ENCODE data around the gene EIF4EBP2. TPM values are rescaled to one million over a fixed set of nuclear protein-coding genes. Genes with fewer than 3 reads are reported as not detected.

EIF4EBP2 gene, protein sequence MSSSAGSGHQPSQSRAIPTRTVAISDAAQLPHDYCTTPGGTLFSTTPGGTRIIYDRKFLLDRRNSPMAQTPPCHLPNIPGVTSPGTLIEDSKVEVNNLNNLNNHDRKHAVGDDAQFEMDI
- total RNA-seq (2014; rRNA removed; shearing (Covaris generic)) (32.0 and 34.8 TPM in 2 replicates), polyA plus RNA-seq (2016; fragmentation: Nextera tagmentation; extraction: Ambion mirVana) (18.2 and 18.4 TPM in 2 replicates)

DNA sequence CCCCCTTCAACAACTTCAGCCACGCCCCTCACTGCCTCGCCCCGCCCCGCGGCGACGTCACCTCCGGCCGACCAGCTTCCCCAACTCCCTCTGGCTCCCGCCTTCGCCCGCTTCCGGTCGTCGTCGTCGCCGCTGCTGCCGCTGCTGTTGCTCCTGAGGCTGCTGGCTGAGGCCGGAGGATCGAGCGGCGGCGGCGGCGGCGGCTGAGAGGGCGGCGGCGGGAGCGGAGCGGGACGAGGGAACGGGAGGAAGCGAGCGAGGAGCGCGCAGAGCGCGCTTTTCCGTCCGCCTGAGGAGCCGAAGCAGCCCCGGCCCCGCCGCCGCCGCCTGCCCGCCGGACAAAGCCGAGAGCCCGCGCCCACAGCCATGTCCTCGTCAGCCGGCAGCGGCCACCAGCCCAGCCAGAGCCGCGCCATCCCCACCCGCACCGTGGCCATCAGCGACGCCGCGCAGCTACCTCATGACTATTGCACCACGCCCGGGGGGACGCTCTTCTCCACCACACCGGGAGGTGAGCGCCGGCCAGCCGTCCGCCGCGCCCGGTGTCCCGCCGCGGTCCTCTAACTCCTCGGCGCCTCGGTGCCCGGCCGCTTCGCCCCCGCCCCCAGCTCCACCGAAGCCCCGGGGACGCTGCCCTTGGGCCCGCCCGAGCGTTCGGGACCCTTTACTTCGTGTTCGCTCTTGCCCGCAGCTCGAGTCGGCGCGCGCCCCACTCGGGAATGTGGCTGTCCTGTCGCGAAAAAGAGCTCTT, at the start of gene EIF4EBP2:
Gene EIF4EBP2, plus strand, starts transcription at position 110 of the 751 bp plus-strand sequence. Its CDS starts 257 bp downstream, at position 367.
- peaks cover 48% of the 10 kb centered on the region for H3K79me2 ChIP-seq (ENCODE audit: insufficient read depth)
- H4K20me1 ChIP-seq (ENCODE audit: insufficient read depth) = peaks cover 12% of the 10 kb centered on the region
- H3K27me3 ChIP-seq (replicated peaks; ENCODE audit: insufficient read depth) = no peaks in the 10 kb centered on the region
- in situ Hi-C loops (cut with MboI) = no loop called here
- H3K36me3 ChIP-seq (ENCODE audit: low read depth) = no peaks in the 10 kb centered on the region
- no peaks in the 10 kb centered on the region for H3K9me2 ChIP-seq (ENCODE audit: insufficient read depth)
- H2AFZ ChIP-seq = peak within 1 kb of the TSS; percentile 93
- H3F3A ChIP-seq (ENCODE audit: insufficient read depth) = peaks cover 21% of the 10 kb centered on the region
- DNase-seq = peak; percentile 97
- H3K9ac ChIP-seq = peak within 1 kb of the TSS; percentile 98
- H3K4me2 ChIP-seq (ENCODE audit: unreplicated experiment) = peak within 1 kb of the TSS; percentile 95
- peaks cover 26% of the 10 kb centered on the region for H3K4me1 ChIP-seq (ENCODE audit: insufficient read depth)
- H3K9me3 ChIP-seq (ENCODE audit: low read depth) = no peaks in the 10 kb centered on the region
- TF ChIP-seq EZH2phosphoT487 (IDR thresholded peaks at IDR 0.05; ENCODE audit: insufficient read depth, low read depth) (no peak), EZH2 (IDR thresholded peaks at IDR 0.05; ENCODE audit: insufficient read depth, poor library complexity, severe bottlenecking) (no peak)
- peak within 1 kb of the TSS; percentile 94 for H3K27ac ChIP-seq
- peak within 1 kb of the TSS; percentile 100 for H3K4me3 ChIP-seq
- 1 to 2% methylated on average over 69 to 100 of the region's 103 CpGs for WGBS, 2 experiments (ENCODE audit: low coverage in 1 of 2, low lambda C conversion rate in 2 of 2, missing lambda C conversion rate in 2 of 2)

- no peak for TF ChIP-seq EZH2 (IDR thresholded peaks at IDR 0.05; ENCODE audit: insufficient read depth, poor library complexity, severe bottlenecking)
- no peak for TF ChIP-seq EZH2phosphoT487 (IDR thresholded peaks at IDR 0.05; ENCODE audit: insufficient read depth, low read depth)
- H3K4me1 ChIP-seq (ENCODE audit: insufficient read depth) = 0 out of 2 replicates have a peak, but pooled peaks cover 4% of the 10 kb centered on the region
- in situ Hi-C loops (cut with MboI) = no loop called here
- H2AFZ ChIP-seq = no peak overlapping the region
- no peaks in the 10 kb centered on the region for H3K9me3 ChIP-seq (ENCODE audit: low read depth)
- H3K9me2 ChIP-seq (ENCODE audit: insufficient read depth) = no peaks in the 10 kb centered on the region
- H3K4me2 ChIP-seq (ENCODE audit: unreplicated experiment) = no peak overlapping the region
- no peak overlapping the region for H3K27ac ChIP-seq
- no peaks in the 10 kb centered on the region for H4K20me1 ChIP-seq (ENCODE audit: insufficient read depth)
- no peak overlapping the region for H3K9ac ChIP-seq
- H3K36me3 ChIP-seq (ENCODE audit: low read depth) = no peaks in the 10 kb centered on the region
- H3F3A ChIP-seq (ENCODE audit: insufficient read depth) = peaks cover 5% of the 10 kb centered on the region; the same call in 1 of the 2 replicates
- H3K79me2 ChIP-seq (ENCODE audit: insufficient read depth) = no peaks in the 10 kb centered on the region
- no peaks in the 10 kb centered on the region for H3K27me3 ChIP-seq (replicated peaks; ENCODE audit: insufficient read depth)
- no peak overlapping the region for H3K4me3 ChIP-seq
- WGBS, 2 experiments (ENCODE audit: low coverage in 1 of 2, low lambda C conversion rate in 2 of 2, missing lambda C conversion rate in 2 of 2) = 90 to 98% methylated on average over 5 of the region's 5 CpGs
- no peak for DNase-seq
These were observed 49.4 kb upstream of the EIF4EBP2 start for GRCh38 chr10:70354556-70354955.

DNA sequence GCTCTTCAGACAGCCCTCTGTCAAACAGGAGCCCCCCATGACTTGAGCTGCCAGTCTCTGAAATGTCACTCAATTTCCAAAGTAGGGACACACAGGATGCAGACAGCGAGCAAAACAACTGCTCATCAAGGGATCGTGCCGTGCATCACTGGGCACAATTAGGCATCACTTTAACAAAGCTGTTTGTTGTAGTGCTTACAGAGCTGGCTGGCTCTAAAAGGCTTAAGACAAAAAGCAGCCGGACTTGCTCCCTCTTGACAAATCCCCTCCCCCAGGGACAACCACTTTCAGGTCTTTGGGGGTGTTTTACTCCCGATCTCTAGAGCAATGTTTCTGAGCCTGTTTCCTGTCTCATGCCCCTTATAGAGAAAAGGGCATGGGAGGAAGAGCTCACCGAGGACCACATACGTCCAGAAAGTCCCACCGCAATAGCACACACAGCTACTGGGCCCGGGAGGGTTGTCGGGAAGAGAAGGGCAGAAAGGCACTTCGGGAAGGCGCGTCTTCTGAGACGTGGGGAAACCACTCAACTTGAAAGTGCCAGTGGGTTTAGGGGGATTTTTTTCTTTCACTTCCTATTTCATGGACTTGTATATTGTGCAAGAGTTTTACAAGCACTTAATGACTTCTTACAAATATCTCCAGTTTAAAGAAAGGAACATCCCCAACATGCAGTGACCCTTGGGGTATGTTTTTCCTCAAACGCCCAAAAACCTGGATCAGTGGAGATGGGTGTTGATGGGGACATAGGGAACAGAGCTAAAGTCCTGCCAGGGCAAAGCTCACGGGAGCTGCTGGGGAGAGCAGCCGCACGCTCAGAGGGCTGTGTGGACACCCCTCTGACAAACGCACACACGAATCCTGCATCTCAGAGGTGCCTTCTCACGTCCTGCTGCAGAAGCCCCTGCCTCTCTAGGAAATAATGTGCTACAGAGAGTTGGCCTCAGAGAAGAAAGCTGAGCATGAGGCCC, 48.6 kb upstream of the EIF4EBP2 start:
- H3K4me3 ChIP-seq = no peak overlapping the region
- H3K79me2 ChIP-seq (ENCODE audit: insufficient read depth) = no peaks in the 10 kb centered on the region
- no peak overlapping the region for H3K9ac ChIP-seq
- H4K20me1 ChIP-seq (ENCODE audit: insufficient read depth) = no peaks in the 10 kb centered on the region
- H3K27me3 ChIP-seq (replicated peaks; ENCODE audit: insufficient read depth) = no peaks in the 10 kb centered on the region
- H2AFZ ChIP-seq = no peak overlapping the region
- 0 out of 2 replicates have a peak, but pooled peaks cover 4% of the 10 kb centered on the region for H3K4me1 ChIP-seq (ENCODE audit: insufficient read depth)
- DNase-seq = no peak
- no peak for TF ChIP-seq EZH2phosphoT487 (IDR thresholded peaks at IDR 0.05; ENCODE audit: insufficient read depth, low read depth)
- no peak for TF ChIP-seq EZH2 (IDR thresholded peaks at IDR 0.05; ENCODE audit: insufficient read depth, poor library complexity, severe bottlenecking)
- peaks cover 5% of the 10 kb centered on the region; the same call in 1 of the 2 replicates for H3F3A ChIP-seq (ENCODE audit: insufficient read depth)
- H3K27ac ChIP-seq = no peak overlapping the region
- no peaks in the 10 kb centered on the region for H3K36me3 ChIP-seq (ENCODE audit: low read depth)
- no peaks in the 10 kb centered on the region for H3K9me3 ChIP-seq (ENCODE audit: low read depth)
- 86% methylated on average over 21 of the region's 21 CpGs for WGBS, 2 experiments (ENCODE audit: low coverage in 1 of 2, low lambda C conversion rate in 2 of 2, missing lambda C conversion rate in 2 of 2)
- no peaks in the 10 kb centered on the region for H3K9me2 ChIP-seq (ENCODE audit: insufficient read depth)
- in situ Hi-C loops (cut with MboI) = no loop called here
- H3K4me2 ChIP-seq (ENCODE audit: unreplicated experiment) = no peak overlapping the region

- no peaks in the 10 kb centered on the region for H3K27me3 ChIP-seq (replicated peaks; ENCODE audit: insufficient read depth)
- H3K79me2 ChIP-seq (ENCODE audit: insufficient read depth) = no peaks in the 10 kb centered on the region
- in situ Hi-C loops (cut with MboI) = no loop called here
- no peaks in the 10 kb centered on the region for H3K36me3 ChIP-seq (ENCODE audit: low read depth)
- H4K20me1 ChIP-seq (ENCODE audit: insufficient read depth) = no peaks in the 10 kb centered on the region
- no peak overlapping the region for H3K27ac ChIP-seq
- peak; percentile 53 for DNase-seq
- 0 out of 2 replicates have a peak, but pooled peaks cover 4% of the 10 kb centered on the region for H3K4me1 ChIP-seq (ENCODE audit: insufficient read depth)
- no peak overlapping the region for H2AFZ ChIP-seq
- no peaks in the 10 kb centered on the region for H3K9me3 ChIP-seq (ENCODE audit: low read depth)
- no peaks in the 10 kb centered on the region for H3K9me2 ChIP-seq (ENCODE audit: insufficient read depth)
- H3K9ac ChIP-seq = no peak overlapping the region
- WGBS, 2 experiments (ENCODE audit: low coverage in 1 of 2, low lambda C conversion rate in 2 of 2, missing lambda C conversion rate in 2 of 2) = 10 to 13% methylated on average over 5 of the region's 5 CpGs
- peaks cover 5% of the 10 kb centered on the region; the same call in 1 of the 2 replicates for H3F3A ChIP-seq (ENCODE audit: insufficient read depth)
- TF ChIP-seq EZH2phosphoT487 (IDR thresholded peaks at IDR 0.05; ENCODE audit: insufficient read depth, low read depth) (no peak), EZH2 (IDR thresholded peaks at IDR 0.05; ENCODE audit: insufficient read depth, poor library complexity, severe bottlenecking) (no peak)
- H3K4me3 ChIP-seq = no peak overlapping the region
- no peak overlapping the region for H3K4me2 ChIP-seq (ENCODE audit: unreplicated experiment)
These were observed 46.4 kb upstream of the EIF4EBP2 start for GRCh38 chr10:70357565-70357964.

Data from GM23248 (cell line).